ENCODE measurements around the gene WIPI1.
"Not testable (repeated sequence)": the region's sequence is repeated elsewhere in the genome, so short reads cannot be mapped to it uniquely, and the experiment has no call there.

WIPI1 gene

DNA sequence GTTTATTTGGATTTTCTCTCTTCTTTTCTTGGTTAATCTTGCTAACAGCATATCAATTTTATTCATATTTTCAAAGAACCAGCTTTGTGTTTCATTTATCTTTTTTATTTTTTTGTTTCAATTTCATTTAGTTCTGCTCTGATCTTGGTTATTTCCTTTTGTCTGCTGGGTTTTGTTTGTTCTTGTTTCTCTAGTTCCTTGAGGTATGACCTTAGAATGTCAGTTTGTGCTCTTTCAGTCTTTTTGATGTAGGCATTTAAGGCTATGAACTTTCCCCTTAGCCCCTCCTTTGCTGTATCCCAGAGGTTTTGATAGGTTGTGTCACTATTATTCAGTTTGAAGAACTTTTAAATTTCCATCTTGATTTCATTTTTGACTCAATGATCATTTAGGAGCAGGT is 42.4 kb downstream of the WIPI1 start:
- H3K27ac ChIP-seq (ENCODE audit: low read length); H3K27me3 ChIP-seq (ENCODE audit: control insufficient read depth, insufficient read depth, low read length); H3K4me3 ChIP-seq (ENCODE audit: low read length); H3K4me1 ChIP-seq (ENCODE audit: control insufficient read depth, insufficient read depth, low read length); H3K36me3 ChIP-seq (ENCODE audit: control insufficient read depth, insufficient read depth, low read length); H3K9me3 ChIP-seq (ENCODE audit: control insufficient read depth, insufficient read depth, low read length); DNase-seq (ENCODE audit: low read depth, low spot score): not testable (repeated sequence)

DNA sequence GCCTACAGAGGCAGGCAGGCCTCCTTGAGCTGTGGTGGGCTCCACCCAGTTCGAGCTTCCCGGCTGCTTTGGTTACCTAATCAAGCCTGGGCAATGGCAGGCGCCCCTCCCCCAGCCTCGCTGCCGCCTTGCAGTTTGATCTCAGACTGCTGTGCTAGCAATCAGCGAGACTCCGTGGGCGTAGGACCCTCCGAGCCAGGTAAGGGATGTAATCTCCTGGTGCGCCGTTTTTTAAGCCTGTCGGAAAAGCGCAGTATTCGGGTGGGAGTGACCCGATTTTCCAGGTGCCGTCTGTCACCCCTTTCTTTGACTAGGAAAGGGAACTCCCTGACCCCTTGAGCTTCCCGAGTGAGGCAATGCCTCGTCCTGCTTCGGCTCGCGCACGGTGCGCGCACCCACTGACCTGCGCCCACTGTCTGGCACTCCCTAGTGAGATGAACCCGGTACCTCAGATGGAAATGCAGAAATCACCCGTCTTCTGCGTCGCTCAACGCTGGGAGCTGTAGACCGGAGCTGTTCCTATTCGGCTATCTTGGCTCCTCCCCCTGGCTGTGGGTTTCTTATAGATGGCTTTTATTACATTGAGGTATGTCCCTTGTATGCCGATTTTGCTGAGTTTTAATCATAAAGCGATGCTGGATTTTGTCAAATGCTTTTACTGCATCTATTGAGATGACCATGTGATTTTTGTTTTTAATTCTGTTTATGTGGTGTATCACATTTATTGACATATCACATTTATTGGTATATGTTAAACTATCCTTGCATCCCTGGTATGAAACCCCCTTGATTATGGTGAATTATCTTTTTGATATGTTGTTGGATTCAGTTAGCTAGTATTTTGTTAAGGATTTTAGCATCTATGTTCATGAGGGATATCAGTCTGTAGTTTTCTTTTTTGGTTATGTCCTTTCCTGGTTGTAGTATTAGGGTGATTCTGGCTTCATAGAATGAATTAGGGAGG is 43.4 kb downstream of the WIPI1 start:
- not testable (repeated sequence) for H3K4me1 ChIP-seq (ENCODE audit: control insufficient read depth, insufficient read depth, low read length); H3K9me3 ChIP-seq (ENCODE audit: control insufficient read depth, insufficient read depth, low read length); H3K27ac ChIP-seq (ENCODE audit: low read length); DNase-seq (ENCODE audit: low read depth, low spot score); H3K36me3 ChIP-seq (ENCODE audit: control insufficient read depth, insufficient read depth, low read length); H3K27me3 ChIP-seq (ENCODE audit: control insufficient read depth, insufficient read depth, low read length)
- peak overlapping the region; percentile 30; the same call in 1 of the 2 replicates for H3K4me3 ChIP-seq (ENCODE audit: low read length)
- WGBS (ENCODE audit: insufficient coverage, insufficient read length): no CpG with 5 or more reads among the region's 34 CpGs

DNA sequence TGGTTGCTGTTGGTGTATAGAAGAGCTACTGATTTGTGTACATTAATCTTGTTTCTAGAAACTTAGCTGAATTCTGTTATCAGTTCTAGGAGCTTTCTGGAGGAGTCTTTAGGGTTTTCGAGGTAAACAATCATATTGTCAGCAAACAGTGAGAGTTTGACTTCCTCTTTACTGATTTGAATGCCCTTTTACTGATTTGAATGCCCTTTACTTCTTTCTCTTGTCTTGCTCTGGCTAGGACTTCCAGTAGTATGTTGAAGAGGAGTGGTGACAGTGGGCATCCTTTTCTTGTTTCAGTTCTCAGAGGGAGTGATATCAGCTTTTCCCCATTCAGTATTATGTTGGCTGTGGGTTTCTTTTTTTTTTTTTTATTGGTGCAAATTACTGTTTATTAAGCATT is 49.6 kb downstream of the WIPI1 start:
- H3K9me3 ChIP-seq (ENCODE audit: control insufficient read depth, insufficient read depth, low read length); H3K4me1 ChIP-seq (ENCODE audit: control insufficient read depth, insufficient read depth, low read length); H3K4me3 ChIP-seq (ENCODE audit: low read length); DNase-seq (ENCODE audit: low read depth, low spot score); H3K27ac ChIP-seq (ENCODE audit: low read length); H3K27me3 ChIP-seq (ENCODE audit: control insufficient read depth, insufficient read depth, low read length); H3K36me3 ChIP-seq (ENCODE audit: control insufficient read depth, insufficient read depth, low read length): not testable (repeated sequence)
- WGBS (ENCODE audit: insufficient coverage, insufficient read length): no CpG with 5 or more reads among the region's 1 CpG

DNA sequence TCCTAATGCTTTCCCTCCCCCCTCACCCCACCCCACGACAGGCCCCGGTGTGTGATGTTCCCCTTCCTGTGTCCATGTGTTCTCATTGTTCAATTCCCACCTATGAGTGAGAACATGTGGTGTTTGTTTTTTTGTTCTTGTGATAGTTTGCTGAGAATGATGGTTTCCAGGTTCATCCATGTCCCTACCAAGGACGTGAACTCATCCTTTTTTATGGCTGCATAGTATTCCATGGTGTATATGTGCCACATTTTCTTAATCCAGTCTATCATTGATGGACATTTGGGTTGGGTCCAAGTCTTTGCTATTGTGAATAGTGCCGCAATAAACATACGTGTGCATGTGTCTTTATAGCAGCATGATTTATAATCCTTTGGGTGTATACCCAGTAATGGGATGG is 53.5 kb downstream of the WIPI1 start:
- H3K27me3 ChIP-seq (ENCODE audit: control insufficient read depth, insufficient read depth, low read length): not testable (repeated sequence)

DNA sequence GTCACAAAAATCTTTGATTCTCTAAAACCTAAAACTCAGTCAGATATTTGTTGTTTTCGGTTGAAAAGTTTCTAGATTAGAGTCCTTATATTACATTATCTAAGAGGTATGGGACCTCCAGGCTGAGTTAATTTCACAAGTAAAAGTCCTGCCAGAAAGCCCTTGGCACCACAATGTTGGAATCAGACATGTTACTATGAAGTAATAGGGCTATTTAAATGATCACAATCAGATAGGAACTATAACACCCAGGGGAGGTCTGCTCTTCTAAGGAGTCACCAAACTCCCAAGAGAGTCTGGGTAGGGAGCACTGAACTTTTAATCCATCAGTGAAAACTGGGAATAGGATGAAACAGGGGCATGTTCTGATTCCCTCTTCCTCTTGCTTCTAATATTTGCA is 54.2 kb downstream of the WIPI1 start:
- DNase-seq (ENCODE audit: low read depth, low spot score): no peak
- H3K9me3 ChIP-seq (ENCODE audit: control insufficient read depth, insufficient read depth, low read length): no peaks in the 10 kb centered on the region
- WGBS (ENCODE audit: insufficient coverage, insufficient read length): no CpG with 5 or more reads among the region's 1 CpG
- H3K4me1 ChIP-seq (ENCODE audit: control insufficient read depth, insufficient read depth, low read length): 0 out of 2 replicates have a peak, but pooled peaks cover 2% of the 10 kb centered on the region
- H3K27ac ChIP-seq (ENCODE audit: low read length): no peak overlapping the region
- H3K36me3 ChIP-seq (ENCODE audit: control insufficient read depth, insufficient read depth, low read length): no peaks in the 10 kb centered on the region
- no peaks in the 10 kb centered on the region for H3K27me3 ChIP-seq (ENCODE audit: control insufficient read depth, insufficient read depth, low read length)
- H3K4me3 ChIP-seq (ENCODE audit: low read length): no peak overlapping the region

More for the DNA sequence above, 53.5 kb downstream of the WIPI1 start:
- not testable (repeated sequence) for H3K4me3 ChIP-seq (ENCODE audit: low read length); H3K27ac ChIP-seq (ENCODE audit: low read length); H3K9me3 ChIP-seq (ENCODE audit: control insufficient read depth, insufficient read depth, low read length); DNase-seq (ENCODE audit: low read depth, low spot score); H3K36me3 ChIP-seq (ENCODE audit: control insufficient read depth, insufficient read depth, low read length); H3K4me1 ChIP-seq (ENCODE audit: control insufficient read depth, insufficient read depth, low read length)
- WGBS (ENCODE audit: insufficient coverage, insufficient read length): no CpG with 5 or more reads among the region's 5 CpGs

DNA sequence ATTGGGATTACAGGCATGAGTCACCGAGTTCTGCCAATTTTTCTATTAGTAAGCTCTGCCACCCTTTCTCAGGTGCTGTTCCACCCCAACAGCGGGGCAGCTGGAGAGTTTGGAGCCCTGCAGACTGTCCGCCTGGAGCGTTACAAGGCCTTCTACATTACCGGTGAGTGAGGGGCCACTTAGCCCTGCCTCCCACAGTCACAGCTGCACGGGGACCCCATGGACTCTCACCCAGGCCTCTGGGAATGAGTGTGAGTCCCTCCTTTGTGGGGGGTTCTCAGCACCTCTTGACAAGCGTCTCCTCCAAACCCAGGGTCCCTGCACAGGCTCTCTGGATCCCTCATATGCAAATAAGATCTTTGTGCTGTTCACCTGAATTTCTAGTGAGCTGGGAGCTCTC is 56.0 kb downstream of the WIPI1 start:
- Histone ChIP-seq H3K27me3 (ENCODE audit: control insufficient read depth, insufficient read depth, low read length) (no peaks in the 10 kb centered on the region), H3K4me1 (ENCODE audit: control insufficient read depth, insufficient read depth, low read length) (0 out of 2 replicates have a peak, but pooled peaks cover 2% of the 10 kb centered on the region), H3K9me3 (ENCODE audit: control insufficient read depth, insufficient read depth, low read length) (no peaks in the 10 kb centered on the region), H3K4me3 (ENCODE audit: low read length) (no peak overlapping the region), H3K36me3 (ENCODE audit: control insufficient read depth, insufficient read depth, low read length) (no peaks in the 10 kb centered on the region), H3K27ac (ENCODE audit: low read length) (no peak overlapping the region)
- DNase-seq (ENCODE audit: low read depth, low spot score): no peak
- no CpG with 5 or more reads among the region's 7 CpGs for WGBS (ENCODE audit: insufficient coverage, insufficient read length)

DNA sequence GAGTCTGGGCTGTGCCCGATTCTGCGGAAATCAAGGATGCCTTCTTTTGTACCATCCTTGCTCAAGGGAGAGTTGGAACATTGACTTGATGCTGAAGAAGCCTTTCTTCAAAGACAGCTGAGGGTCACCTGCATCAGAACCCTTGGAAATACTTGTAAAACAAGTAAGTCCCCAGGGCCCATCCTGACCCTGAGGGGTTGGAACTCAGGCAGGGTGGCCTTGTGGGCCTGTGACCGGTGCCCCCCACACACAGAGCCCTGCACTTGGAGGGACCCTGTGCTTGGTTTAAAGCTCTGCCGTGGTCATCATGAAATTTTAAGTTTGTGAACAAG is 56.9 kb downstream of the WIPI1 start:
- DNase-seq (ENCODE audit: low read depth, low spot score): no peak
- Histone ChIP-seq H3K27ac (ENCODE audit: low read length) (no peak overlapping the region), H3K36me3 (ENCODE audit: control insufficient read depth, insufficient read depth, low read length) (no peaks in the 10 kb centered on the region), H3K4me3 (ENCODE audit: low read length) (no peak overlapping the region), H3K27me3 (ENCODE audit: control insufficient read depth, insufficient read depth, low read length) (no peaks in the 10 kb centered on the region), H3K4me1 (ENCODE audit: control insufficient read depth, insufficient read depth, low read length) (0 out of 2 replicates have a peak, but pooled peaks cover 2% of the 10 kb centered on the region), H3K9me3 (ENCODE audit: control insufficient read depth, insufficient read depth, low read length) (no peaks in the 10 kb centered on the region)
- no CpG with 5 or more reads among the region's 4 CpGs for WGBS (ENCODE audit: insufficient coverage, insufficient read length)

DNA sequence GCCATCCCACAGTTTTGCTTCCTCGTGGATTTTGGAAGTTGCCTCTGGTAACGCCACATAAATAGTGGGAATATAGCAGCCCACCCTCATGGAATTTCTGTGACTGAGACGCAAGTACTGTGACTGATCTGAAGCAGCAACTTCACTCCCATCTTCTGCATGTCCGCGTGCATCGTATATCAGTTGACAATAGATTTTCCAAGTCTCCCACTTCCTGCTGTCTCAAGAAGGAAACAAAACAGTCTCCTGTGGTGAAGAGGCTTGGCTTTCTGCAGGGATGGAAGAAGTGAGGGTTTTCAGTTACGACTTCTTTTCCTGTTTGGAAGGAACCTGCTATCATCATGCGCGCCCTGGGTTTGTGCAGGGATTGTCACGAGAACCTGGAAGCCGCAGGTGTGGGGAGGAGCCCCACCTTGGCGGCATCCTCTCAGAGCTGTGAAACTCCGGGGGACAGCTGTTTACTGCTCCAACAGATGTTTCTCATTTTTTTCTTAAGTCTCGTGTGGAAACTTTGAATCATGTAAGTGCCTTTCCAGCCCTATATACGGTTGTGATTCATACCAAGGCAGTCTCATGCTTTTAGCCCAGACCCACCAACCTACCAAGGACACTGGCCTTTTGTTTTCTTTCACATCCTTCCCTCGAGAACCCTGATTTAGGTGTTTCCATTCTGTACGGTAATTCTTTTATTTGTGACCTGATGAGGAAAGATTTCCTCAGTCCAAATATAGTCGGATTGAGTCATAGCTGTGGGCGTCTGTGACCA is 57.5 kb downstream of the WIPI1 start:
- Histone ChIP-seq H3K4me1 (ENCODE audit: control insufficient read depth, insufficient read depth, low read length) (0 out of 2 replicates have a peak, but pooled peaks cover 2% of the 10 kb centered on the region), H3K27ac (ENCODE audit: low read length) (no peak overlapping the region), H3K27me3 (ENCODE audit: control insufficient read depth, insufficient read depth, low read length) (no peaks in the 10 kb centered on the region), H3K9me3 (ENCODE audit: control insufficient read depth, insufficient read depth, low read length) (no peaks in the 10 kb centered on the region), H3K4me3 (ENCODE audit: low read length) (no peak overlapping the region), H3K36me3 (ENCODE audit: control insufficient read depth, insufficient read depth, low read length) (no peaks in the 10 kb centered on the region; the same call in 1 of the 2 replicates)
- DNase-seq (ENCODE audit: low read depth, low spot score): no peak
- no CpG with 5 or more reads among the region's 19 CpGs for WGBS (ENCODE audit: insufficient coverage, insufficient read length)

DNA sequence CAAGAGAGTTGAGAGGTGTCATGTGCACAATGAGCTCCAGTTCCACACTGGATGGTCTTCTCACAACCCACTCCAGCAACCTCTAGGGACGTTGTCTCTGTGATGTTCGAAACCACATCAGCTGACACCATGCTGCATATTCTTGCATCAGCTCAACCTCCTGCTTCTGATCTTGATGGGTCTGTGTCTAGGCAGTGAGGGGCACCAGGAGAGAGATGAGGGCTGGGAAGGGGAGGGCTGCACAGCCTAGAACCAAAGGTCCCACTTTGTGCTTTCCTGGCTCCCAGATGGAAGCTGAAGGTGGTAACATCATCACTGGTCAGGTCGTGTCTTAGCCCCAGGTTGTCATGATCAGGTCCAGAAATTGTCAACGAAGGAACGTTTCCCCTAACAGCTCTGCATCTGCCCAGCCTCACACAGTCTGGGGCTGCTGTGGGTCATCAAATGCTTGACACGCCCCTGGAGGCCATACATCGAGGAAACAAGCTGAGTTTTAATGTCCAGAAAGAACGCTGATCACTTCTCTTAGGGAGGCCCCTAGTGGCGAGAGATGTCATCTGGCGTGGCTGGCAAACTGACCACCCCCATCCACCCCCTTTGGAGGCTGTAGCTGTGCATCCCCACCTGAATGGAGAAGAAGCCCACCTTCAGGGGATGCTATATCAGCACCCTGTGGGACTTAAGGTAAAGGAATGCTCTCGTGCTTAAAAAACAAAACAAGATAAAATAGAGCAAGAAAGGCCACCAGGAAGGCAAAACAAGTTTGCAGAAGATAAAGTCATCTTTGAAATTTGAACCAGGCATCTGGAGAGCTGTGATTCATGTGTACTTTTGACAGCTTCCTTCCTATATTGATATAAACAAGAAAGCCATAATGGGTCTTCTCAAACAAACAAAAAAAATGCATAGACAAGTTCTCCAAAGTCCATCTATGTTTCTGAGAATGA is 58.3 kb downstream of the WIPI1 start:
- Histone ChIP-seq H3K36me3 (ENCODE audit: control insufficient read depth, insufficient read depth, low read length) (no peaks in the 10 kb centered on the region; the same call in 1 of the 2 replicates), H3K4me3 (ENCODE audit: low read length) (no peak overlapping the region), H3K9me3 (ENCODE audit: control insufficient read depth, insufficient read depth, low read length) (no peaks in the 10 kb centered on the region), H3K27me3 (ENCODE audit: control insufficient read depth, insufficient read depth, low read length) (no peaks in the 10 kb centered on the region), H3K27ac (ENCODE audit: low read length) (no peak overlapping the region), H3K4me1 (ENCODE audit: control insufficient read depth, insufficient read depth, low read length) (0 out of 2 replicates have a peak, but pooled peaks cover 2% of the 10 kb centered on the region)
- DNase-seq (ENCODE audit: low read depth, low spot score): no peak
- no CpG with 5 or more reads among the region's 11 CpGs for WGBS (ENCODE audit: insufficient coverage, insufficient read length)

DNA sequence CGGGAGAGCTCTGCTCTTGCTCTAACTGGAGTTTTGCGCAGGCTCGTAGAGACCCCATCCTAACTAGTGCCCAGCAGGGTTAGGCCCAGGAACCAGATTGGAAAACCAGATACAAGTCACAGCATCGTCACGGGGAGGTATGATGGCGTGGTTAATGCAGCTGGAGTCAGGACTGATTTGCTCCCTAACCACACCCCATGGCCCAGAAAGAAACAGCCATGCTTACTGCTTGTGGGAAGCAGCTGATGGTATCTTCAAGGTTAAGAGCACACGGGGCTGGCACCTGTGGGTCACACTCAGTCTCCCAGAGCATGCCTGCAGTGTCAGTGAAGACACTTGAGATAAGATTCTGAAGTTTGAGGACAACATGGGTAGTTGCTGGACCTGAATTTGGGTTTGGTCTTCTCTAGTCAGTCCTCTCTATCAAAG is 60.2 kb downstream of the WIPI1 start:
- DNase-seq (ENCODE audit: low read depth, low spot score): no peak
- no peak overlapping the region for H3K4me3 ChIP-seq (ENCODE audit: low read length)
- WGBS (ENCODE audit: insufficient coverage, insufficient read length): no CpG with 5 or more reads among the region's 7 CpGs
- 0 out of 2 replicates have a peak, but pooled peaks cover 2% of the 10 kb centered on the region for H3K4me1 ChIP-seq (ENCODE audit: control insufficient read depth, insufficient read depth, low read length)
- no peaks in the 10 kb centered on the region; the same call in 1 of the 2 replicates for H3K36me3 ChIP-seq (ENCODE audit: control insufficient read depth, insufficient read depth, low read length)
- H3K9me3 ChIP-seq (ENCODE audit: control insufficient read depth, insufficient read depth, low read length): no peaks in the 10 kb centered on the region
- H3K27me3 ChIP-seq (ENCODE audit: control insufficient read depth, insufficient read depth, low read length): no peaks in the 10 kb centered on the region
- H3K27ac ChIP-seq (ENCODE audit: low read length): no peak overlapping the region
